ENCODE data around the gene PRAC1.

GRCh38 chr17:48738424-48738802 lies 16.1 kb upstream of the PRAC1 start:
- TF ChIP-seq CTCF (IDR thresholded peaks at IDR 0.05; ENCODE audit: low read depth, low read length) (no peak), EZH2phosphoT487 (IDR thresholded peaks at IDR 0.05; ENCODE audit: low read depth) (no peak)
